Neuronal stem cell (in vitro differentiated cells): Measurements from ENCODE around the gene FKBP4.

Experiments used
- DNase-seq: peaks from one replicate; pipeline ENCODE4 v3.0.0-alpha.2; 2013; ENCODE audit warnings: low spot score
- H2AFZ ChIP-seq: one replicate; pipeline ENCODE4 v1.6.1; 2013; ENCODE audit warnings: mild to moderate bottlenecking, low read length, inconsistent platforms
- H2AK5ac ChIP-seq: 2 replicates; pipeline ENCODE4 v1.6.1; 2013; ENCODE audit warnings: low read depth, mild to moderate bottlenecking, inconsistent platforms, low read length, moderate library complexity, mixed read lengths
- H2BK120ac ChIP-seq: 2 replicates; pipeline ENCODE4 v1.6.1; 2013; ENCODE audit warnings: low read depth, mild to moderate bottlenecking, inconsistent platforms, low read length, moderate library complexity, mixed read lengths
- H2BK12ac ChIP-seq: one replicate; pipeline ENCODE4 v1.6.1; 2013; ENCODE audit warnings: low read length, inconsistent platforms
- H2BK15ac ChIP-seq: 2 replicates; pipeline ENCODE4 v1.6.1; 2013; ENCODE audit warnings: mild to moderate bottlenecking, low read length, inconsistent platforms, mixed read lengths
- H2BK5ac ChIP-seq: one replicate; pipeline ENCODE4 v1.6.1; 2013; ENCODE audit warnings: inconsistent platforms, mild to moderate bottlenecking, low read length, moderate library complexity
- H3K14ac ChIP-seq: one replicate; pipeline ENCODE4 v1.6.1; 2013; ENCODE audit warnings: low read length, inconsistent platforms
- H3K18ac ChIP-seq: 2 replicates; pipeline ENCODE4 v1.6.1; 2013; ENCODE audit warnings: low read length, inconsistent platforms
- H3K23ac ChIP-seq: 2 replicates; pipeline ENCODE4 v1.6.1; 2013; ENCODE audit warnings: low read depth, mild to moderate bottlenecking, mixed read lengths, low read length, inconsistent platforms; ENCODE audit not compliant: poor library complexity
- H3K27ac ChIP-seq: replicated peaks from 3 replicates; pipeline ENCODE4 v1.5.1; 2013; ENCODE audit warnings: low read length, inconsistent platforms
- H3K27me3 ChIP-seq, 3 experiments: 2 replicates each; pipeline ENCODE4 v1.6.1; 2013; ENCODE audit warnings: low read length in 3 of 3, mild to moderate bottlenecking in 2 of 3, inconsistent platforms in 1 of 3, low read depth in 1 of 3, mixed read lengths in 1 of 3, moderate library complexity in 1 of 3; ENCODE audit not compliant: control insufficient read depth in 3 of 3, insufficient read depth in 3 of 3
- H3K36me3 ChIP-seq, 2 donors: replicated peaks in 1 of 2; 2 replicates each; pipeline ENCODE4 v1.6.1; 2013; ENCODE audit warnings: low read length in 2 of 2; ENCODE audit not compliant: control insufficient read depth in 2 of 2, insufficient read depth in 2 of 2
- H3K4ac ChIP-seq: 2 replicates; pipeline ENCODE4 v1.6.1; 2013; ENCODE audit warnings: inconsistent platforms, mild to moderate bottlenecking, low read length, moderate library complexity
- H3K4me1 ChIP-seq, 2 donors: 1 replicate in 1 of 2; 2 replicates in 1 of 2; pipeline ENCODE4 v1.6.1; 2013; ENCODE audit warnings: low read length in 2 of 2, low read depth in 1 of 2; ENCODE audit not compliant: control insufficient read depth in 2 of 2, insufficient read depth in 1 of 2
- H3K4me2 ChIP-seq: one replicate; pipeline ENCODE4 v1.6.1; 2013; ENCODE audit warnings: mild to moderate bottlenecking, low read length, inconsistent platforms; ENCODE audit not compliant: insufficient read depth, poor library complexity, severe bottlenecking
- H3K4me3 ChIP-seq, 2 donors: 2 replicates each; pipeline ENCODE4 v1.5.1; 2013; ENCODE audit warnings: low read length in 2 of 2, mild to moderate bottlenecking in 2 of 2, inconsistent platforms in 1 of 2, moderate library complexity in 1 of 2
- H3K79me1 ChIP-seq: one replicate; pipeline ENCODE4 v1.6.1; 2013; ENCODE audit warnings: low read depth, mild to moderate bottlenecking, inconsistent platforms, low read length, moderate library complexity
- H3K9ac ChIP-seq: one replicate; pipeline ENCODE4 v1.6.1; 2013; ENCODE audit warnings: mild to moderate bottlenecking, low read depth, low read length, inconsistent platforms; ENCODE audit not compliant: poor library complexity
- H3K9me3 ChIP-seq, 2 donors: replicated peaks in 1 of 2; 2 replicates each; pipeline versions ENCODE3 to v1.6.1; 2013; ENCODE audit warnings: low read length in 2 of 2, mild to moderate bottlenecking in 2 of 2, inconsistent platforms in 1 of 2, low read depth in 1 of 2, mixed read lengths in 1 of 2, moderate library complexity in 1 of 2; ENCODE audit not compliant: control insufficient read depth in 2 of 2, insufficient read depth in 1 of 2
- H4K8ac ChIP-seq: one replicate; pipeline ENCODE4 v1.6.1; 2013; ENCODE audit warnings: low read depth, mild to moderate bottlenecking, inconsistent platforms, low read length, moderate library complexity
- H4K91ac ChIP-seq: one replicate; pipeline ENCODE4 v1.6.1; 2013; ENCODE audit warnings: low read length, low read depth, mild to moderate bottlenecking, inconsistent platforms; ENCODE audit not compliant: poor library complexity
- WGBS, 2 donors: extraction: QIAGEN DNeasy Blood & Tissue Kit; methylation state at CpG; one replicate each; pipeline ENCODE4 v1.1.7; 2013; ENCODE audit warnings: missing lambda C conversion rate in 2 of 2, mixed read lengths in 1 of 2; ENCODE audit not compliant: insufficient read length in 2 of 2, insufficient replicate concordance in 1 of 2; ENCODE audit errors: extremely low coverage in 2 of 2; 5-methylcytosine and 5-hydroxymethylcytosine counted together

The FKBP4 gene

DNA sequence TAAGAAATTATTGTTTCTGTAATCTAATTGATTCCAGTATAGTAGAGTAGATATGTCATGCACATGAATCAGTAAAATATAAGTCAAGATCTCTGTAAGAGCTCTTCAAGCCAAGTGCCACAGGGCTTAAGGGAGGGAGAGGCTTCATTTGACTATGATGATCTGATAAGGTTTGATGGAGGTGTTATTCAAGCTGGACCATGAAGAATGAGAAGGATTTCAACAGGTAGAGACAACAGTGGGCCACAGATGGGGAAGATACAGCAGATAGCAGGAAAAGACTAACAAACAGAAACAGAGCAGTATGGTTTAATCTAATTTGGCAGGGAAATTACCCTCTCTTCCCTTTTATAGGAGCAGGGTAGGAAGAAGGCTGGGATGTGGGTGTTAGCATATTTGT lies 40.6 kb upstream of the FKBP4 start:
- Histone ChIP-seq H3K79me1 (no peaks in the 10 kb centered on the region), H4K8ac (no peak overlapping the region), H2BK15ac (no peak overlapping the region), H3K4me3 (no peak overlapping the region), H3K36me3 (no peaks in the 10 kb centered on the region), H3K23ac (no peak overlapping the region), H3K18ac (no peak overlapping the region), H2BK120ac (no peak overlapping the region), H3K4ac (no peak overlapping the region), H3K4me2 (no peak overlapping the region), H2AFZ (no peak overlapping the region), H3K27me3 (peaks cover 0 to 16% (median 7%) of the 10 kb centered on the region in 3 experiments), H3K4me1 (peaks cover 0 to 7% of the 10 kb centered on the region in 2 donors), H3K9me3 (no peaks in the 10 kb centered on the region), H3K27ac (no peak overlapping the region), H2AK5ac (no peak overlapping the region), H4K91ac (no peak overlapping the region), H2BK12ac (no peak overlapping the region), H3K9ac (no peak overlapping the region), H3K14ac (no peak overlapping the region), H2BK5ac (no peak overlapping the region)
- DNase-seq = no peak

DNA sequence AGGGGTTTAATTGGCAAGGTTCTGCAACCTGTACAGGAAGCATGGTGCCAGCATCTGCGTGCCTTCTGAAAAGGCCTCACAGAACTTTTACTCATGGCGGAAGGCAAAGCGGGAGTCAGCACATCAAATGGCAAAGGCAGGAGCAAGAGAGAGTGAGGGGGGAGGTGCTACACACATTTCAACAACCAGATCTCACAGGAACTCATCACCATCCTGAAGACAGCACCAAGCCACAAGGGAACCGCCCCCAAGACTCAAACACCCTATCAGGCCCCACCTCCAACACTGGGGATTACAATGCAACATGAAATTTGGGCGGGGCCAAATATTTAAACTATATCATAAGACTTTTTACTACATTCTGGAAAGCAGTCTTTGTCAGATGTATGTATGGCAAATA lies 38.0 kb upstream of the FKBP4 start:
- H3K27me3 ChIP-seq = peaks cover 0 to 16% (median 7%) of the 10 kb centered on the region in 3 experiments
- no CpG with 5 or more reads among the region's 5 CpGs for WGBS, 2 donors

DNA sequence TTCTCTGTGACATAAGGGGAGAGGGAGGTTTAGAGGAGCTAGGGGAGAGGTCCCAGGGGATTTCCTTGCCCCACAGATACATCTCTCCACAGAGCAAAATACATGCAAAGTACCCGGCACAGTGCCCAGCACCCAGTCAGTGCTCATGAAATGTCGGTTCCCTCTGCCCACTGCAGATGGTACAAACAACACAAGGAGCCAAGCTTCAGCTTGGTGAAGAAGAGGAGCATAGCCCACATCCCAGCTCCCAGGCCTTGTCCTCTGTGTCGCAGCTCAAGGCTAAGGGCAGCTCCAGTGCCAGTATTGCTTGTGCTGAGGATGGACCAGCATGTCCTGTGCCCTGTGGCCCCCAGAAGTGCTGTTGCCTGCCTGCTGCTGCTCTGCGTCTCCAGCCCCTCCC lies 35.0 kb upstream of the FKBP4 start:
- no peak overlapping the region for H3K14ac ChIP-seq
- H3K4me2 ChIP-seq = no peak overlapping the region
- H3K27ac ChIP-seq = no peak overlapping the region
- H3K23ac ChIP-seq = no peak overlapping the region
- no peak for DNase-seq
- H3K9ac ChIP-seq = peak overlapping the region; percentile 14
- no peak overlapping the region for H2AK5ac ChIP-seq
- no peaks in the 10 kb centered on the region for H3K4me1 ChIP-seq
- no peaks in the 10 kb centered on the region for H3K79me1 ChIP-seq
- peak overlapping the region; percentile 5 for H3K18ac ChIP-seq
- no peak overlapping the region for H4K8ac ChIP-seq
- H2BK15ac ChIP-seq = no peak overlapping the region
- no peak overlapping the region for H3K4ac ChIP-seq
- no peak overlapping the region for H2BK12ac ChIP-seq
- H4K91ac ChIP-seq = no peak overlapping the region
- H3K27me3 ChIP-seq = peaks cover 0 to 3% (median 0%) of the 10 kb centered on the region in 3 experiments
- no peaks in the 10 kb centered on the region for H3K36me3 ChIP-seq
- no peaks in the 10 kb centered on the region for H3K9me3 ChIP-seq
- WGBS, 2 donors = no CpG with 5 or more reads among the region's 4 CpGs
- no peak overlapping the region for H2BK120ac ChIP-seq
- no peak overlapping the region for H3K4me3 ChIP-seq
- no peak overlapping the region for H2AFZ ChIP-seq
- no peak overlapping the region for H2BK5ac ChIP-seq

More for the DNA sequence above, 38.0 kb upstream of the FKBP4 start:
- no peak for DNase-seq
- Histone ChIP-seq H2BK12ac (no peak overlapping the region), H3K79me1 (no peaks in the 10 kb centered on the region), H4K8ac (no peak overlapping the region), H2BK5ac (no peak overlapping the region), H3K23ac (no peak overlapping the region), H3K9ac (peak overlapping the region; percentile 30), H2AK5ac (no peak overlapping the region), H2BK15ac (no peak overlapping the region), H3K36me3 (no peaks in the 10 kb centered on the region), H3K9me3 (no peaks in the 10 kb centered on the region), H3K4me3 (no peak overlapping the region), H3K18ac (no peak overlapping the region), H2BK120ac (no peak overlapping the region), H3K4me1 (peaks cover 0 to 7% of the 10 kb centered on the region in 2 donors), H3K14ac (no peak overlapping the region), H2AFZ (no peak overlapping the region), H4K91ac (no peak overlapping the region), H3K4ac (no peak overlapping the region), H3K27ac (no peak overlapping the region), H3K4me2 (no peak overlapping the region)

DNA sequence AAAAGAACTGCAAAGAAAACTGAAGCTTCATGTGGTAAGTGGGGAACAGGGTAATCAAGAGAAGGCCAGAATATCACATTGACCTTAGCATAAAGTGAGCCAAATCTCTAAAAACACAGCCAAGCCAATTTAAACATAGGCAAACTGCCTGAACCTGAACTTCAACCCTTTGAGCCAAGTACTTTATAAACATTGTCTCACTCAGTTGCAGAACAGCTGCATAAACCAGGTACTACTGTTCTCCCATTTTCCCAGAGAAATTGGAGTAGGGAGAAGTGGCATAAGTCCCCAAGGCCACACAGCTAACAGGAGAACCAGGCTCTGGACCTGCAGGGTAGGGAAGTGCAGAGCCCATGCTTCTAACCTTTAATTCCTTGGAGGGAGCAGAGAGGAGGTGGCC lies 30.4 kb upstream of the FKBP4 start:
- no peak overlapping the region for H3K4ac ChIP-seq
- H2BK12ac ChIP-seq = no peak overlapping the region
- H2AK5ac ChIP-seq = no peak overlapping the region
- no peaks in the 10 kb centered on the region for H3K9me3 ChIP-seq
- no peak overlapping the region for H3K27ac ChIP-seq
- no peak for DNase-seq
- H4K91ac ChIP-seq = no peak overlapping the region
- H2BK5ac ChIP-seq = no peak overlapping the region
- H3K27me3 ChIP-seq = peaks cover 0 to 12% (median 0%) of the 10 kb centered on the region in 3 experiments
- H2BK120ac ChIP-seq = no peak overlapping the region
- no peak overlapping the region for H3K4me3 ChIP-seq
- no peak overlapping the region for H3K23ac ChIP-seq
- H3K4me1 ChIP-seq = no peaks in the 10 kb centered on the region
- H3K36me3 ChIP-seq = no peaks in the 10 kb centered on the region
- H3K4me2 ChIP-seq = no peak overlapping the region
- no peak overlapping the region for H2AFZ ChIP-seq
- no peak overlapping the region for H3K9ac ChIP-seq
- no peak overlapping the region for H4K8ac ChIP-seq
- no peak overlapping the region for H3K18ac ChIP-seq
- no peaks in the 10 kb centered on the region for H3K79me1 ChIP-seq
- H2BK15ac ChIP-seq = no peak overlapping the region
- no peak overlapping the region for H3K14ac ChIP-seq
